Liver (tissue), 3 donors: ENCODE measurements around the gene DSCAML1.

Experiments
- CTCF ChIP-seq: fragments of 150-350 bp; IDR thresholded peaks from 2 replicates; pipeline ENCODE4 v1.5.1; 2017; ENCODE audit warnings: improper control_type of control experiment, low read depth, low read length; ENCODE audit not compliant: missing input control
- EGR1 ChIP-seq, 2 donors: IDR thresholded peaks; 2 replicates each; pipeline ENCODE4 v1.6.1; 2016 to 2018; ENCODE audit warnings: antibody characterized with exemption in 2 of 2, low read depth in 2 of 2
- donor health status: healthy.
- donor health status: healthy.

GRCh38 chr11:117570701-117571100 is 226.3 kb downstream of the DSCAML1 start:
- TF ChIP-seq CTCF (no peak), EGR1 (IDR thresholded peaks at IDR 0.05; ENCODE audit: low read depth in 2 of 2) (no peak)
